Measurements from ENCODE around the gene CD200R1L.

The CD200R1L gene

DNA sequence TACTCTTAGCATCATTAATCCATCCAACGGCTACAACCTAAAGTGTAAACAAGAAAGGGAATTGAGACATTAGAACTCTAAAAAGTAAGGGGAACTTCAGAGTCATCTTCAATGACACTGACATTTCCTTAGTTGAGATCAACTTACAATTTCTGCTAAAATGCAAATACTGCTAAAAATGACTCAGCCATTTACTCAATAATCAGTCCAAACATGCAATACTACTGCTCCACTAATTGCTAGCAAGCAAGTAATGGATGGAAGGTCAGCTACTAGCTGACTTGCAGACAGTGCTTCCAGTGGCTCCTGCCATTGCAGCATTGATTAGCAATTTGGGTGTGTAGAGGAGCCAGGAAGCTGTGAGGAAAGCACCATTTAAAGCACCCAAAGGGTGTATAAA is 28.4 kb downstream of the CD200R1L start:
- no peak for DNase-seq (ENCODE audit: low read depth)

DNA sequence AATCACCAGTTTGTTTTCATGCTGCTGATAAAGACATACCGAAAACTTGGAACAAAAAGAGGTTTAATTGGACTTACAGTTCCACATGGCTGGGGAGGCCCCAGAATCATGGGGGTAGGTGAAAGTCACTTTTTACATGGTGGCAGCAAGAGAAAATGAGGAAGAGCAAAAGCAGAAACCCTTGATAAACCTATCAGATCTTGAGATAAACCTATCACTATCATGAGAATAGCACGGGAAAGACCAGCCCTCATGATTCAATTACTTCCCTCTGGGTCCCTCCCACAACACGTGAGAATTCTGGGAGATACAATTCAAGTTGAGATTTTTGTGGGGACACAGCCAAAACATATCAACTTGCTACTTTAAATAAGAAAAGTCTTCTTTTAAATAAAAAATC is 28.9 kb downstream of the CD200R1L start:
- no peak for DNase-seq (ENCODE audit: low read depth)

DNA sequence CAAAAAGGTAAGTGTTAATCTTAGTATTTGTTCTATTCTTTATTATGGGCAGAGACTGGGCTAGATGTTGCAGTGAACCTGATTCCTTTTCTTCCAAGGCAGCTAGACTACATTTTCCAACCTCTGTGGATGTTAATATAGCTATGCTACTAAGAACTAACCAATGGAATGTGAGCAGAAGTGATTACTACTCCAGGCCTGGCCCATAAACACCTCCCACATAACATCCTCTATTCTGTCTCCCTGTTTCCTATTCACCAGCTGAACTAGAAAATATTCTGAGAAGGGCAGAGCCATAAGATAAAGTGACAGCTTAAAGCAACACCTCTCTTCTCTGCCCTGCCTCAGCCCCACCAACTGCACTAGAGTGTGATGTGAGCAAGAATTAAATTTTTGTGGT is 29.4 kb downstream of the CD200R1L start:
- no peak for DNase-seq (ENCODE audit: low read depth)

DNA sequence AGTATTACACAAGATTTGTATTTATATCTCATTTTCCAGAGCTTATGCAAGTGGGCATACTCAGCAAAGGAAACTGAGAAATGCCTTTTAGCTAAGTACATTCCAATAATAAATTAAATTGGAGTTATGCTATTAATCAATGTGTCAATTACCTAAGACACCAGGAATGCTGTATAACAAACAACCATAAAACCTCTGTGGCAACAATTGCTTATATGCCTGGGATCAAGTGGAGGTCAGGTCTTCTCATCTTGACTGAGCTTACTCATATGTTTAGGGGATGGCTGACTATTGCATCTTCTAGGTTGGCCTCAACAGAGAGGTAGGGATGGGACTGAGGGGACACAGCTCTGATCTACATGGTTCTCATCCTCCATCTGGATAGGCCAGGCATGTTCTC is 30.7 kb downstream of the CD200R1L start:
- no peak for DNase-seq (ENCODE audit: low read depth)

DNA sequence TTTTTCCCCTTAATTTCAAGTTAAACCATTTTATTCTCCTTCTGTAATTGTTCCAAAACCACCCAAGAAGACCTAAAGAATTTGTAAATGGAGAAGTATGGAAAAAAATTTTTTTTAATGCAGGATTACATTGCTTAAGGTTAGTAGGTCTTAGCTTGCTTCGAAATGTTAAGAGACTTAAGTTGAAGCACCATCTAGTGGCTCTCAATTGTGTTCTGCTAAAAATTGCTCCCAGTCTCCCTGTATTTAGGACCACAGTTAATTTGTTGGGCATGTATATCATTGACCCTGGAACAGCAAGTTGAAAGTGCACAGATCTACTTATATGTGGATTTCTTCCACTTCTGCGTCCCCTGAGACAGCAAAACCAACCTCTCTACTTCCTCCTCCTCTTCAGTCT is 32.4 kb downstream of the CD200R1L start:
- DNase-seq (ENCODE audit: low read depth): no peak

DNA sequence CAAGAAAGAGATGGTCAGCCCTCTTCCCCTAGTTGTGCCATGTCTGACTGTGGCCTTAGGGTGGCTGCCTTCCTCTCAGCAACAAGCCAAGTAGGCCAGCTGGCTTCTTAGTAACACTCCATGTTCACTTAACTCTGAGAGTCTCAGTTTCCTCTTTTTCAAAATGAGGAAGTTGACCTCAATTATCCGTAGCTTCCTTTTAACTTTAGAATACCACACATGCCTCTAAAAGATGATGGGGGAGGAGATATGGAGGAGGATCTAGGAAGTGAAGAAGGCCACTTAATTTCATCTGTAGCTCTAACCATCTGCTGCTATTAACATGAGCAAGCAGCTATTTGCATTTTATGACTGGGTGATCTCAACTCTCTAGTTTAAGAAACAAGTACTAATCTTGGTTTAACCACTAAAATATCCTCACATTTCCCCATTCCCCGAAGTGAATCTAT is 32.9 kb downstream of the CD200R1L start:
- DNase-seq (ENCODE audit: low read depth): peak; percentile 42

DNA sequence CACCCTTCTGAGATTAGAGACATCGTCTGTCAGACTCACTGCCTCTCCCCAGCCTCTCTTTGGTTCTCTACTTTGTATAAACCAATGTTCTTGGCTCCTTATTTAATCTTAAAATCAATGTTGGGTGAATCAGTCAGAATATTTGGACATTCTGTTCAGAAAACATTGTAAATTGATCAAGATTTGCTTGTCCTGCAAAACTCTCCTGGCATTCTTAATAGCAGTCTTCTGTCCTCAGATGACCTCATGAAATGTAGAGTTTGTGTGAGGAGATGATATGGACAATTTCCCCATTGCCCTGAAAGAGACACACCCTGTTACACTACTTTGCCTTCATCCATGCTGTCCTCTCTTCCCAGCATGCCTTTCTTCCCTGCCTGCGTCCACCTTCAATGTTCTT is 33.6 kb downstream of the CD200R1L start:
- DNase-seq (ENCODE audit: low read depth): no peak

DNA sequence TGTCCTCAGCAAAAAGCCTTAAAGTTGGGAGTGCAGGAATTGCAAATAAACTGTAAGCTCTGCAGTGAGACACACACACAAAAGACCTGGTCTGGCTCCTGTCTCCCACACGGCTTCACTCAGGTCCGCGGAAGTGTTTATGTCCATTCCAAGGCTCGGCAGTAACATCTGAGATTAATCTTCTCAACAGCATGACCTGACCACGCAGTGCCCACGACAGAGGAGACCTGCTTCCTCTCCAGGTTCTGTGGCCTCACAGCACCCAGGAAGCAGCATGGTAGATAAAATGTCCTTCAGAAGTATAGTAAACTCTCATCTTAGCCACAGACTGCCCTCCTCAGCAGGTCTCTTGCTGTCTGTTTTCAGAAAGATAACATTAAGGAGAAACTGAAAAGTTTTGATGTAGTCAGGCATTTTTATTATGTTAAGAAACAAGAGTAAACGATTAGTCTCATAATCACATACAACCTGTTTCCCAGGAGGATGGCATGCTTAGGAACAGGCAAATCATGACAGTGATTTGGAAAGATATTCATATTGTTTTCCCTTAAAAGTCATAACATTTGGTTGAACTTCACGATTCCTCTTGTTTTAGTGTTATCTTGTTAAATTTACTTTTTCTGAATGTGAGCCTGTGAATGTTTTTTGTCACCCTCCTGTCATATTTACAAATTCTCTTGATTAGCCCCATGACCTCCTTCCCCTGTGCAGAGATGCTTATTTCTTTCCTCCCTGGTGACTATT is 34.6 kb downstream of the CD200R1L start:
- no peak for DNase-seq (ENCODE audit: low read depth)

DNA sequence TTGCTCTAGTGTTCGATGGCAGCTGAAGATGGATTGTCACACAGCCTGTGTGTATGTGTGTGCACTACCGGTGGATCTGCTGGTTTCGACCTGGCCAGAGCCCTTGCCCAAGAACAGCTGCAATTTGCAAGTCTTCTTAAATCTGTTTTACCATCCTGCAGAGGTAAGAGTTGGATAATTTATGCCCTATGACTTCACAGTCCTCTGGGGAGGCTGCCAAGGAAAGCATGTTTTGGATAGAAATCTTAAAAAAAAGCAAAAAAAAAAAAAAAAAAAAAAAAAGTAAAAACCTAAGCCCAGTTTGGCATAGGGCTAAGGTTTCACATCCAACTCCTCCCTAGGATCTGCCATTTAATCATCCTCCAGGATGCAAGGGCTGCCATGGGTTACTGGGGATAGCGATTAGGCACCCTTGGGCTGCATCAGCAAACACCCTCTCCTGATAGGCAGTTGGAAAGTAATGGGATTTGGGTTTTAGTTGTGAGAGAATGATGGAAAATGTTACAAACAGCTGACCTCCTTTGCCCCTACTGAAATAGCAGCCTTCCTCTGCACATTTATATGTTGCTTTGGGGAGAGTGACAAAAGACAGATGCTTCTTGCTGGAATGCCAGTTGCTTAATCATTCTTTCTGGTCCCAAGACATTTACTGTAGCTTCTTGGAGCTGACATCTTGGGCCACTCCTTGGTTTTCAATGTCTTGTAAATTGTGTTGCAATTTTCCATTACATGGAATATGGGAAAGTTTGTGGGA is 35.4 kb downstream of the CD200R1L start:
- no peak for DNase-seq (ENCODE audit: low read depth)

DNA sequence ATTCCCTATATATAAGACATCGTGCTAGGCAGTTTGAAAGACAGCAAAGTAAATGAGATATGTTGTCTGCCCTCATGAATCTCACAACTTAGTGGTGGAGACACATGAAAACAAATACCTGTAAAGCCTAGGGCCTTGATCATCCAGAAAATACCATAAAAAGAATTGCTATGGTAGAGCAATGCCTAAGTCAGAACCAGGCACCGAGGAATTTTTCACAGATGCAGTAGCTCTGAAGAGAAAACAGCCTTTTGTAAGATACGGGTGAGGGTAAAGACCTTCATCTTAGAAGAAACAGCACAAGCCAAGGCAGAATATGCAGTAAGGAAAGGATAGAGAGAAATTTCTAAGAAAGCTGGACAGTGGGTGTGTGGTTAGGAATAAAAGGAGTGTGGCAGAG is 36.1 kb downstream of the CD200R1L start:
- no peak for DNase-seq (ENCODE audit: low read depth)

DNA sequence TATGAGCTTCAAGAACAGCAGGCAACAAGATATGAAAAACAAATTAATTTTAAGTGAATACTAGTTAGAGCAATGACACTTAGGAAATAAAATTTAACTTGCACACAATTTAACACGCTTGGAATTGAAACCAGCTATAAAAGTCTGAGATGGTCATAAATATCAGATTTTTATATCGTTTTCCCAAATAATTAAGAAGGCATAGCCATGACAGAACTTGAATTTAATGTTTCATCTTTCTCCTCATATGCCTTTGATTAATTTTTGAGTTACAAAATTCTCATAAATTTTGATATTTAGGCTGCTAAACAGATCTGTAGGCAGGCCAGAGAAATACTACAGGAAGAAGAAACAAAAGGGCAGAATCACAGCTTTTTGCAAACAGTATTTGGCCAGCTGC is 38.5 kb downstream of the CD200R1L start:
- no peak for DNase-seq (ENCODE audit: low read depth)

DNA sequence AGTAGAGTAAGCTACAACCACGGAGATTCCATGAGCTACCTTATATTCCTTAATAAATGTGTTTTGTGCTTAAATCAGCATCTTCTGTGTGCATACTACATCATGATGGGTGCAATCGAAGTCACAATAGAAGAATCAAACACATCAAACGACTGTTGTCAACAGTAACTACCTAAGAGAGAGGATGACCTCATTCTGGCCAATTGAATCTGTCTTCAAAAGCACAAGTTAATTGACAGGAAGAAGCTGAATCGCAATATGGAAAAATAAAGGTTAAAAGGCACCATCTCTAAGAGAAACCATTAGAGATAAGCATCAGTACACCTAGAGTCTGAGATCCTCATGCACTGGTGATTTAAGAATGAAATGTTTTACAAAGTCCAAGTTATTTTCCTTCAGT is 39.0 kb downstream of the CD200R1L start:
- no peak for DNase-seq (ENCODE audit: low read depth)

DNA sequence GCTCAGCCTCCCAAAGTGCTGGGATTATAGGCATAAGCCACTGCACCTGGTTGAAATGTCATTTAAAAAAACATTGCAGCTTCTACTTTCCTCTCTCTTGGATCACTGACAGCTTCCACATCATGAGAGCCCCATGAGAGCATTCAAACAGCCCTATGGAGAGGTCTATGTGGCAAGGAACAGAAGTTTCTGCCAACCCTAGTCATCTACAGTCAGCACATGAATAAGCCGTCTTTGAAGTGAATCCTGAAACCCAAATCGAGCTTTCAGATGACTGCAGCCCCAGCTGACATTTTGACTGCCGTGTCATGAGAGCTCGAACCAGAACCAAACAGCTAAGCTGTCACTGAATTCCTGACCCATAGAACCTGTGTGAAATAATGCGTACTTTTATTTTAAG is 39.8 kb downstream of the CD200R1L start:
- DNase-seq (ENCODE audit: low read depth): no peak

DNA sequence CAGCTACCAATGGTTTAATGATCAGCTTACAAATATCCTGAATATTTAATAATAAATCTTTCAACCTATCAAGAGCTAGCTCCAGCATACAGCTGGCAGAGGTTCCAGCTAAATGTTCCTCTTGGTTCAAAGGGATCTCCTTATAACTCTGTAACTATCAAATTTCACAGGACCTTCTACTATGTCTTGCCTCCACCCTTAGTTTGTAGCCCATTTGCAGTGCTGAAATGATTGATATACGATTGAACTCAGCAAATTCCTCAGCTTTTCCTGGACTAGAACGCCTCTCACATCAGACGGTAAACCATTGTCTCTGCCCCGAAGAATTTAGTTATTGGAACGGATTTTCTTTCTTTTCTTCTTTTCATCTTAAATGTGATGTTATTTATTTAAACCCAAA is 41.5 kb downstream of the CD200R1L start:
- DNase-seq (ENCODE audit: low read depth): no peak

DNA sequence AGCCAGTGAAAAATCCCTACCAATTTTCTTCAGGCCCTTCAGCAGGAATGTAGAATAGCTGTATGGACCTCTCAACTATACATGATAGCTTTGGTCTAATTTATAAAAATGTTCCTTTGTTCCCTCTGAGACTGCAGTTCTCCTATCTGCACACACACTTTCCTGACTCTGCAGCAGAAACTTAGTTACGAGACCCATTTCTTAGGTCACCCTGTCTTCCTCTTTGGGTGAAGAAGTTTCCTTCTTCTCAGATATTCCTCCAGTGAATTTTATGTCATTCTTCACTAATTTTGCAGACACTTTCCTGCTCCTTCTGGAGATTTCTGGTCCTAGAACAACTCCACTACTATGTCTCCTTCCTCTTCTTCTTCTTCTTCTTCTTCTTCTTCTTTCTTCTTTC is 42.6 kb downstream of the CD200R1L start:
- no peak for DNase-seq (ENCODE audit: low read depth)

DNA sequence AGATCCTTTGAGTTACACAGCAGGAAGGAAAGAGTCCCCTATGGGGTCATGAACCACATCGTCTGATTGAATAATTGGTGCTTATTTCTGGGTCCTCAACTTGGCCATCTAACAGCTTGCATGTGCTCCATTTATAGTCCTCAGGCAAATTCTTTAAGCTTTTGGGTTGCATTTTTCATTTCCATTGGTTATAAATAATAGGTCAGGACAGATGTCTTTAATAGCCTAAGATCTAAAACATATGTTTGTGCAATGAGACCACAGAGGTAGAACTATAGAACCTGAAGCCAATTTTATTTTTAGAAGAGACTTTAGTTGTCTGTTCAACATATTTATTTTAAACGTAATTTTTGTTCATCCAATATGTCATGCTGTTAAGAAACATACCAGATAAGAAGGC is 43.2 kb downstream of the CD200R1L start:
- no peak for DNase-seq (ENCODE audit: low read depth)

DNA sequence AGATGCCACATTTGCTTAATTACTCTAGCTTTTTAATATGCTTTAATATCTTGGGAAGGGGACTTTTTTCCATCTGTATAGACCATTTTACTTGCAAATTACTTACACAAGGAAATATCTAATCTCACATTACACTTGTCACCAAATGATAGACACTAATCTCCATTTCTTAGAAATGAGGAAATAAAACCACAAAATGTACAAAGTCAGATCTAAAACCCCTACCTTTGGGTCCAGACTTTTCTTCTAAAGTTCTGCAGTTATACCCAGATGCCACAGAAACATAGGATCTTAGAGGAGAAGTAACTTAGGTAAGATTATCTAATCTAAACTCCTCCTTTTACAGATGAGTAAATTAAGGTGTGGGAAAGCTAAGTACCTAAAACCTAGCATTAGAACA is 44.3 kb downstream of the CD200R1L start:
- no peak for DNase-seq (ENCODE audit: low read depth)

DNA sequence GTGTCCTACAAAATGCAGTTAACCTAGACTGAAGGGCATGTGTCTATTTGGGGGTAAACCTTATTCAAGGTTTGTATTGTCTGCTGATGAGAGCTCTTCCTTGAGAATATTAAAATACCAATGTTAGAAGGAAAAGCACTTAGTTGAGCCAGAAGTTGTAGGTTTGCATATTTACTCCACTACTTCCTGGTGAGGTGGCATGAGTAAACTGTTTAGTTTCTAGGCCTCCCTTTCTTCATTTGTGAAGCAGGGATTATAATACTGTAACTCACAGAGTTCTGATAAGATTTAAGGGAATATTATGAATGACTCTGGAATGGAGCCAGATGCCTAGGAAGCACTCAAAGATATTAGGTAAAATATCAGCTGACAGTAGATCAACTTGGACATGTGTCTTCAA is 46.7 kb downstream of the CD200R1L start:
- no peak for DNase-seq (ENCODE audit: low read depth)

DNA sequence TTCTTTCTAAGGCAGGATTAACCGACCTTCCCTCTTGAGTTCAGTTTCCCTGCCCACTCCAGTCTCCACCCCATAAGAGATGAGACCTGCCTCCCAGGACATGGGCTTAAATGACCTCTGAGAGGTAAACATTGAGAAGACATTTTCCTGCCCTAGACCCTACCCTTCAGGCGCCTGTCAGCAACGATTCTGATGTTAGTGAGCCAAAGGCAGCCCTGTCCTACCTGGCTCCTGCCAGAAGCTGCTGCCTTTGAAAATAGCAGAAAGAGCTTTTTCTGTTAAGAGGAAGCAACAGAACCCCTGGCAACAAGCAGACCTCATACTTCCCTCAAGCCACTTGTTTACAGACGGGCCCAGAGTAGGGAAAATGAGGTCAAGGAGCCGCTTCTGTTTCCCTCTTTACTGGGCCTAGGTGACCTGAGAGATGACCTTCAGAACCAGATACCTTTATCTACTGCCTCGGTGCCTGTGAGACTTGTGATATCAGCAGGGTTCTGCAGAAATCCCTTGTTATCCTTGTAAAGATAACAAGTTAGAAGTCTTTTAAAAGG is 52.0 kb downstream of the CD200R1L start:
- DNase-seq (ENCODE audit: low read depth): no peak

DNA sequence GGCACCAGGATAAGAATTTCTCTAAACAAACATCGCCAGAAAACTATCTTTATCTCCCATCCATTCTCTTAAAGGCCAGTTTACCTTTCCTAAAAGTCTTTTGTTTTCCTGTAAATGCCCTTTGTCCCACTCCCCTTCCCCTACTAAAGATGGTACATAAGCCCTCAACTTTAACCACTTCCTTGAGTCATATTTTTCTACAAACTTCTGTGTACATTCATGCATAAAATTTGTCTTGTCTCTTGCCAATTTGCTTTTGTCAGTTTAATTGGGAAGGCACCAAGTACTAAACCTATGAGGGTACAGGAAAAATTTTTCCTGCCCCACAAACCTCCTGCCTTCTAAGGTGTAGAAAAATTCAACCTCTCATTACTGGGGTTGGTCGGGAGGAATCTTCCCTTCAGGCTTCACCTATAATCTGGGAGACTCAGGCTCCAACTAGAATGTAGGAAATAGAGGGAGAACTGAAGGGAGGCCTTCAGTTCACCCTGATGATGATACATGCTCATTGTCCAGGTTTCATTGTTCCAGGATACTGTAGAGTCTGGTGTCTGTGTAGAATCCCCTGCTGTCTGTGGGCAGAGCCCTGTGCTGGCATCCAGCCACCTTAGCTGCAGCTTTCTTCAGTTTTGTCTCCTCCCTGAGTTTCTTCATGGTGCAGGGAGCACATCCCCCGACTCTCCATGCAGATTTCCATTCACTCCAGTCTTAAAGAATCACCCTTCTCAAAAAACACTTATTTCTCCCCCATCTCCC is 53.2 kb downstream of the CD200R1L start:
- DNase-seq (ENCODE audit: low read depth): no peak

DNA sequence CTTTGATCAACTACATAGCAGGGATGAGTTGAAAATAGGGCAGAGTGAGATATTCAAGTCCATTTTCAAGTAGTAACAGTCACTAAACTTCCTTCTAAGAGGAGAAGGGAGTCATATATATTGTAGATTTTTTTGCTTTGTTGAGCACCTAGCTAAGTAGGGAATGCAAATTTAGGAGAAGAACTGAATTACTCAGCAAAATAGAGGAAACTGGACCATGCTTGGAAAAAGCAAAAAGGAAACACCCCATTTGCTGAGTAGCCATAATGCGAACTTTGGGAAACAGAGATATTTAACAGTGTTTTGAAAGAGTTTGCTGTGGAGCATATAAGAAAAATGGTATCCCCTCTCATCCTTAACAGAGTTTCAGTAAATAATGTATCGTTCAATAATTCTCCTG is 54.9 kb downstream of the CD200R1L start:
- no peak for DNase-seq (ENCODE audit: low read depth)

DNA sequence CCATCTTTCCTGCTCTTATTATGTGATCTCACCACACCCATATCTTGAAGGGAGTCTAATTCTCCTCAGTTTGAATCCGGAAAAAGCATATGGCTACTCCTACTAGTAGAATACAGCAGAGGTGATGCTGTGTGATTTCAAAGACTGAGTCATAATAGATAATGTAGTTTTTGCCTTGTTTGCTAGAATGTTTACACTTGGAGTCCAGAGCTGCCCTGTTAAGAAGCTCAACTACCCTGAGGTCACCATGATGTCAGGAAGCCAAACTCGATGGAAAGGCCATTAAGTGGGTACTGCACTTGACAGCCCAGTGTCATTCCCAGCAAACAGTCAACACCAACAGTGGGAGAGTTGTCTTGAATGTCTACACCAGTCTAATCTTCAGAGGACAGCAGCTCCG is 56.9 kb downstream of the CD200R1L start:
- no peak for DNase-seq (ENCODE audit: low read depth)
